ENCODE measurements around the gene SLC16A2.

DNA sequence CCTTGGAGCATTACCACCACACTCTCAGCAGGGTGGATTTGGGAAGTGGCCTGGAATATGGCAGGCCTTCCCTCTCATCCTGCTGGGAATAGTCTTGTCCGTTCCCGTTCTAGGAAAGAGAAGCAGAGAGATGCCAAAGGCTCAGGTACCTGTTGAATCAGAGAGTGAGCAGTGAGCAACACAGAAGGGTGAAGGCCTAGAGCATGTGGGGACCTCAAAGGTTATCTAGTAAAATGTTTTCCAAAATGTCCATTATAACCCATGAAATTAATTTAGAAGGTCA lies 30.8 kb downstream of the SLC16A2 start:
- no peak for TF ChIP-seq CTCF (IDR thresholded peaks at IDR 0.05; ENCODE audit: borderline replicate concordance, extremely low read depth, low read length, poor library complexity, severe bottlenecking)
- TF ChIP-seq EZH2 (IDR thresholded peaks at IDR 0.05; ENCODE audit: borderline replicate concordance, low read depth, low read length, severe bottlenecking) = no peak

Measured in DND-41 (cell line).